NCI-H1092 (cell line): Measurements from ENCODE around the gene CRY1.

ENCODE experiments used
- DNase-seq: peaks from one replicate; lab custom pipeline; 2025; lab: John Stamatoyannopoulos, UW

CRY1 gene

DNA sequence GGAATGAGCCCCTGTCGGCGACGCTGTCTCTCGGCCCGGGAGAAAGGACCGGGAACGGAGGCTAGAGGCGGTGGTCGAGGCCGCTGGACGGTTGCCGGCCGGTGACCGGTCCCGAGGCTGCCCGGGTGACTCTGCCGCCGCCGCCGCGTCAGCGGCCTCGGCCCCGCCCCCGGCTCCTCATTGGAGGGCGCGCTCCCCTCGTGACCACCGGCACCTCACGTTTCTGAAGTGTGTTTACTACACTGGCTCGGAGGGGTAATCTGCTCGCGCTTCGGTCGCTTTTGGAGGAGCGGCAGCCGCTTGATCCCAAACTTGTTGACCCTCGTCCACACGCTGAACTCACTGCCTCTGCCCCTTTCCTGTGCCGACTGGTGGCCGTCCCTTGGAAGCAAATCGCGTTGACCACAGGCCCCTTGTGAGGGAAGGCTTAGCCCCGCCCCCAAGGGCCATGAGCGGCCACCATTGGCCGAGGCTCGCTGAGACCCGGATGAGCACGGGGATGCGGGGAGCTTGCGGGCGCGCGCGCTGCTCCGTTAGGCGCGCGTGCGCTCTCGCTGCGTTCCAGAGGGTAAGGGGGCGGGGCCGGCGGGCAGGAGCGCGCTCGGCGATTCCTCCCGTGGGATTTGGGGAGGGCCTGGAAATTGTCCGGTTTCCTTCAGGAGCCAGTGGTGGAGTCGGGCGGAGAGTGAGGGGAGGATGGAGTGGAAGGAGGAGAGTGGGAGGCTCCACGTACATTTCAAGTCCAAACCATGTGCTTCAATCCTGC is at the start of gene CRY1:
TSS of gene CRY1 (minus strand) at position 133 of the 766 bp plus-strand sequence. CDS start 588 bp downstream, outside the sequence.
- DNase-seq = peak; percentile 90

DNA sequence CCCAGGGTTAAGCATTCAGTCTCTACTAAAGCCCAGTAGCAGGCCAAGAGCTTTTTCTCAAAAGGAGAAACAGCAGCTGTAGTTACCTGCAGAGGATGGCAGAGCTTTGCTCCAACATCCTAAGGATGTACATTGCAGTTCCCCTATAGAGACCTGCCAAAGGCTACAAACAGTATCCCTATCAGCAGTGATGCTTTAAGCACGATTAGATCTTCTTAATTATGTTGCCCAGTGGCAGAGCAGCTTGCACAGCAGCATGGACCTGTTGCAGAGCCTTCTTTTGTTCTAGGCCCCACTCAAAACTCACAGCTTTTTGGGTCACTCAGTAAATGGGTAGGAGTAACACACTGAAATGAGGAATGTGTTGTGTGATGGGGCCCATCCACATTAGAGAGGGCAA is 46.4 kb upstream of the CRY1 start:
- DNase-seq = no peak

DNA sequence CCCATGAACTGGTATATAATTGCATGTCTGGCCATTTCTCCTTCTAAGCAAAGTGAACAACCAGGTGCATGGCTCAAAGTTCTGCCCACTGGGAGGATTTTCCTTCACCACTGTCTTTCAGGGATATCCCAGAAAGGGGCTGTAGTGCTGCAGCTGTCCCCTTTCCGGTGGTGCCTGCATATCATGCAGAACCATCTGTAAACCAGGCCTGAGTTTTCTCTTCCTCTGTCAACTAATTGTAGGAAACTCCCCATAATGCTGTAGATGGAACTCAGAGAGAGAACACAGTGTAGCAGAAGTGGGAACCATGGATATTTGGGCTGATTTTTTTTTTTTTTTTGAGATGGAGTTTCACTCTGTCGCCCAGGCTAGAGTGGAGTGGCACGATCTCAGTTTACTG is 45.6 kb upstream of the CRY1 start:
- no peak for DNase-seq

DNA sequence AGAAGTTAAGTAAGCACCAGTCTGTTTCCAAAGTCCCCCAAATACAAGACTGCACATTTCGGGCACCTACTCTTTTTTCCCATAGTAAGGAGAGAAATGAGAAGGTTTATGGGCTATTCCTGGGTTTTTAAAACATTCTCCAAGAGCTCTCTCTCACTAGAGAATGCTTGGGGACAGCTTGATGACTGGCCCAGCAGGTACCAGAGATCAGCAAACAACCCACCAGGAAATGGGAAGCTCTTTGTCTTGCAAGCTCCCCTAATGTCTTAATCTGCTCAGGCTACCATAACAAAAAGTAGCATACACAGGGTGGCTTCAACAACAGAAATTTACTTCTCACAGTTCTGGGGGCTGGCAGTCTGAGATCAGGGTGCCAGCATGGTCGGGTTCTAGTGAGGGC is 41.8 kb upstream of the CRY1 start:
- DNase-seq = no peak

DNA sequence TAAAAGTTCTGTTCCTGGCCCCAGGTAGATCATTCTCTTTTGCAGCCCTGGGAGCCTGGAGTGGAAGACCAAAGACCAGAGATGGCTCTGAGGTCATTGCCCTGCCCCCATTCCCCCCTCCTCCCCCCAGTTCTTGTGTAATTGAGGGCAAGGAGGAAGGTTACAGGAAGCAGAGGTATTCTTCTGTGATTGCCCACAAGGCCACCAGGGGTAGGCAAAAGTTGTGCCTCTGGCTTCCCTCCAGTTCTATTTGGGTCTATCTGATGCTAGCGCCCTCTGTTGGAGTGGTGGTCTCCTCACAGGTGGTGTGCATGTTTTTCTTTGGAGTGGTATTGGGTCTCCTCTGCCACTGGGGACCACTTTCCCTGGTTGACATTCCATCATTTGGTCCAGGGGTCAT is 41.2 kb upstream of the CRY1 start:
- no peak for DNase-seq

DNA sequence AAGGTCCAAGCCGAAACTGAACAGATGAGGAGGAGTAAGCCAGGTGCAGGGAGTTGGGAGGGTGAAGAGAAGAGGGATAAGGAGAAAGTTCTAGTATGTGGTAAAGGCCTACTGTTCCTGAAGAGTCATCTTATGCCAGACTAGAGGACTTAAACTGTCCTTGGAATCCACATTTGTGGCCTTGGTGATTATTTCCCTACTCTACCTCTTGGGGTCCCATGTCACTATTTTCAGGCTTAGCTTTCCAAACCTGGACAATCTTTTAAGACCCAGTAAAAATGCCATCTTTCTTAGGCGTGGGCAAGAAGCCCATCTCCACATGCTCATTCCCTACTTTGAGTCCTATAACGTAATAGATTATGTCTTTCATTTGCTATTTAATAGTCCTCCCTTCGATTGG is 40.1 kb upstream of the CRY1 start:
- no peak for DNase-seq

DNA sequence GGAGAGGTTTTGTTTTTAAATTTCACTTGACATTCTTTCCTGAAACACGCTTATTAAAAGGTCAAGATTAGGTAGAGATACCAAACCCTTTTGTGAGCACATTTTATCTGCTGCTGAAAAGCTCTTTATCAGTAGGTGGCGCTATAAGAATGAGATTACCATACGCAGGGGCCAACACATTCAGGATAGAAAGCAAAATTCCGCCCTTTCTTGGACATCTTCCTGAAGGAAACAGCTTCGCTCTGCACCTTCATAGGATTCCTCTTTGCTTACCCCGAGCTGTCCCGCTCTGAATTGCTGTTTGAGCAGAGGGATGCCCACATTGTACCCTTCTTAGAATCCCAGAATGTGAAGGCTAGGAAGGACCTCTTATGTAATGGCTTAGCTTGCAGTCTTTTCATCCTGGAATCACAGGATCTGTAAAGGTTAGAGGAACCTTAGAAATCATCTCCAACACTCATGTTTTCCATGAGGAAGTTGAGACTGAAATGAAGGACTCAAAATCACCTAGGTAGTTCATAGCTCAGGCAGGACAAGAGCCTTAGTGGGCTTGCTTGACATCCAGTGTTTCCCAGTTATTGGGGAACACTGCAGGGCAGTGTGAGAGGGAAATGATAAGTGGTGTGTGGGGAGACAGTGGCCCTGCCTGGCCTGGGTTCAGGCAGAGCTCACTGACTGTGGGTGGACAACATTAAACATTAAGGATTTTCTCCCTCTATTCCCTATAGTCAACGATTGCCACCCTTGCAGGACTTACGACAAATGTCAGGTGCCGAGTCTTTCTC is 38.7 kb upstream of the CRY1 start:
- peak; percentile 74 for DNase-seq

DNA sequence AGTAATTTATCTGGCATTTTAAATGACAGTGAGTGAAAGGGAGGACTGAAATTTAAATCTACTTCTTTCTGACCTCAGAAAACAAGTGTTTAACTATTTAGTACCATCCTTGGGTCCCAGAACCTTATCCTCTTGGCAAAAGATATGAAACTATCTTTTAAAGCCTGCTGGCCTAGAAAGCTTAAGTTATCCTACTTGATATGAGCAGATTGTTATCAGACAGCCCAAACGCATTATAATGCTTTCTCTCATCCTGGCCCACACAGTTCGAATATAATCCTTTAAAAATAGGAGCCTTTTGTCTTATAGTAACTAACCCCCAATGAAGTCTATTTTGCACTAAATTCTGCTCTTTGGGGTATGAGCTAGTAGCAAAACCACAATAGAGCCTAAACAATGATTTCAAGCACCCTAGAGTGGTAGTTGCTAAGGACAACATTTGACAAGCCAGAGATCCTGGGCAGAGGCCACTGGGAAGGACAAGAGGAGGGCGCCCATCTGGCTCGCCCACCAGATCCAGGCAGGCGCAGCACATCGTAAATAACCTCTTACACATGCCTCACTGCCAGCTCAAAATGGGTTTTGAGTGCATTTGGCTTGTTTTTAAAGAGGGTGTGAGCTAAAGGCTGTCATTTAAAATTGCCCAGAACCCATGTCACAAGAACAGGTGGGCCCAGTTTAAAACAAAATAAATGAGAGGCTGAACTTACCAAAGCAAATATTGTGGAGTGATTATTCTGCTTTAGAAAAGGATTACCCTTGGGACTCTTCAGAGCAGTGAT is 37.7 kb upstream of the CRY1 start:
- DNase-seq = peak; percentile 93

DNA sequence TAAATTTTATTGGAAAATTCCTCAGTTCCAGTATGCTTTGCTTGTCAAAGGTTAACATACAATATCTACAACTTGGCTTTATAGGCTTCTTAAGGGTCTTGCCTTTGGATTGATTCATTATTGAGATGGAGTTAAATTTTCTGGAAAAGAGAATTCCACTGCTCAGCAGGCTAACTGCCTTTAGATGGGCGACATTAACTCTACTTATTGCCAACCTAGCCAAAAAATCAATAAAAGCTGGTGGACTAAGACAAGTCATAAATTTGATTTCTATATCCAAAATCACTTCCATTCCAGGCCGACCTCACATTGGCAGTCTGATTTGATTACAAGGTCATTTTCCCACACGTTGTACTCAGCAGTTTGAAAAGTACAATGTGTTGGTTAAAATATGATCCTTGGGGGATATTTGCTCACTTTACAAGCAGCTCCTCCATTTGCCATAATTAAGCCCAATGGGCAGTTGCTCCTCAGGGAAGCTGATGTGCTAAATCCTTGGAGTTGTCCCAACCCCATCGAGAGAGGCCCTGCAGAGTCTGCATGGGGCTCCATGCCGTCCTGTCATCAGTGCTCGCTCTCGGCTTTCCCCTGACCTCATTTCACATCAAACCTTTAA is 36.1 kb upstream of the CRY1 start:
- peak; percentile 65 for DNase-seq

DNA sequence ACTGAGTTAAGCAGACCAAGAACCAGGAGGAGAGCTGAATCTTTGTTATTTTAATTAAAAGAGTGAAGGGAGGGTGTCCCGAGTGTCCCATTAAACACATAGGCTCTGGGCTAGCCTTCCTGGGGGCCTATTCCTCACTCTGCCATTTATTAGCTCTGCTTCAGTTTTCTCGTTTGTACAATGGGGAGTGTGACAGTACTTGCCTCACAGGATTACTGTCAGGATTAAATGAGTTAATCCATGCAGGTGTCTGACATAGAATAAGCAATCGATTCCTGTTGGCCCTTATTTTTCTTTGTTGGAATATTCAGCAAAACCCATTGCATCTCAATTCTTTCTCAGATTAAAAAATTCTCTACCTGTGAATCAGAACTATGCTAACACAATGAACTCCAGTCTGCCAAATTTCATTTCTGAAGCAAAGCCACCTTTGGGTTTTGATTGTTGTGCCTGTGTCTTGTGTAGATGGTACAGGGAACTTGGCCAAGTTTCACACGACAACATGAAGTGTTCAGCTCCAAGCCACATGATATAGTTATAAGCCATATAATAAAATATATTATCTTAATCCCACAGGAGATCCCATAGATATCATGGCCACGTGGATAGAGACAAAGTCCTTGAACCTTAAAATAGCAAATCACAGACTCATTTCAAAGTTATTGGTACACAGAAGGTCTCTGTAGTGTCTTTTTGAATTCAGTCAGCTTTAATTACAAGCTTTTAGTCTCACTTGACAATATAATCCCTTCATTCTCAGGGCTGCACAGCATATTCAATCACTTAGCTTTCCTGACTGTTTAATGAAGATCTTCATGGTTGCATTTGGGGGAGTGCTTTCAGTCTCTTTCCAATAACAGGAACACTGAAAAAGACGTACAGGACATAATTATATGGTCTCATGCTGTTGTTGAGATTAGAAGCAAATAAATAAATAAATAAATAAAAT is 34.4 kb upstream of the CRY1 start:
- no peak for DNase-seq

DNA sequence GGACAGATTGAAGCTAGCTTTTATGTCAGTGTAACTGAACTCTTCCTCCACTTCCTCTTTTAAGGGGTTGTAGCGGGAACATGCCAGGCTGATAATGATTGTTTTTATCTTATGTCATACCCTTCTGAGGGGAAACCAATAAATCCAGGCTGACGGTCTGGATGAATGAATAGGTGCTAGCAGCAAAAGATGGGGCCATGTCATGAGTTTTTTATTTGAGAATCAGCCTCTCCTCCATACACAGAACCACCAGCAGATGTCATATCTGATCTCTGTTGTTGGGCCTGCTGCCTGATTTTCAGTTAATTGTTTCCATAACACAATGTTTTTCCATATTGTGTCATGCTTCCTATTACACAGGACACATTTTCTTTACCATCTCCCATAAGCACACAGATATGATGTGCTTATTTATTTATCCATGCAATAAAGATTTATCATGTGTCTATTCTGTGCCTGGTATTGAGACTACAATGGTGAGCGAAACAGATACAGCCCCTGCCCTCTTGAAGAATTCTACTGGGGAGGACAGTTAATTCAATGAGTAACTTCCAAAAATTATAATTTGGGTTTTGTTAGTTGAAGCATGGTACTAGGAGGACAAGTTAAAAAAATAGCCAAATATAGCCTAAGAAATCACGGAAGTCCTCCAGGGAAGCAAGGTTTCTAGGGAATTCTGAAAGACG is 33.6 kb upstream of the CRY1 start:
- DNase-seq = no peak

DNA sequence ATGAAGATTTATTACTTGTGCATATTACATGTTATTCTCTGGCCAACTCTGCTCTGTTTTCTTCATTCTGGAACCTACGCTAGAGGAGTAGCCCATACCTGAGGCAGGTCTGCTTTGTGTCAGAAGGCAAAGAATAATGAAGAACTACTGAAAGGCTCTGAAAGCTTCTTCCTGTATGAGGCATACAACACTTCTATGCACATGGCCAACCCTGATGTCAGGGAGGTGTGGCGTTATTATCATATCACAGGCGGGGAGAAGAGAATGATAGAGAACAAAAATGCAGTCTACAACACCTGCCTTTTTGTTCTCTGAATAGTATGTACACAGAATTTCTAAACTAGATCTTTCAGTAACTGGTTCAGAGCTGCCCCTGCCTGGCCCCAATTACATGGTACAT is 32.5 kb upstream of the CRY1 start:
- DNase-seq = no peak

DNA sequence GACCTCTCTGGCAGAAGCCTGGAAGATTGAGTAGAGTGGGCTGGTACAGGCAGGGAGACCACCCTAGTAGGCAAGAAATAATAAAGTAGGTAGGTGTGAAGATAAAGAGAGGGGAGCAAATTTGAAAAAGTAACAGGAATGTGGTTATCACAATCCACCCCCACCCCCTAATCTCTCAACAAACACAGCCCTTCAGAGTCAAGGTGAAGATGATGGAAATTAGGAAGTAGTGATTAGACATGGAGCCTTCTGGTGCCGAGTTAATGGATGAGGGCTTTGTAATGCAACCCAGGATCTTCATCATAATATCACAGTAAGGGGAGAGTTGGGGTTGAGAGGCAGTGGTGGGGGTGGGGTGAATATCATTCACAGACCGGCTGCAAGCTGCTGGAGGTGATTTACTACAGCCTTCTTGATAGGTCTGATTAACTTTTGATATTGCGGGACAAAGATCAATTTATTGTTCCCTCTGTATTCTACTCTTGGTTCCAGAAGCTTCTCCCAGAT is 29.2 kb upstream of the CRY1 start:
- DNase-seq = no peak

DNA sequence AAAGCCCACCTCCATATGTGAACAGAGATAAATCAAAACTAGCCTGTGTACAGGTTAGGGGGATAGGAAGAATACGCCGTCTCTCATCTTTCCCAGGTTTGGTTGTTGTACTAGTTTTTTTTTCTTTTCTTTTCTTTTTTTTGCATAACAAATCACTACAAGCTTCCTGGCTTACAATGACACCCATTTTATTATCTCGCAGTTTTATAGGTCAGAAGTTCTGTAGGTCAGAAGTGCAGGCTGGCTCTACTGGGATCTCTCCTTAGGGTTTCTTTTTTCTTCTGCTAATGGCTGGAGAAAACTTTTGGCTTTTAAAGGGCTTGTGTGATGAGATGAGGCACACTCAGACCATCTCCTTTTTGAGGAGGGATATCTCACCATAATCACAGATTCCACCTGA is 25.7 kb upstream of the CRY1 start:
- DNase-seq = no peak

DNA sequence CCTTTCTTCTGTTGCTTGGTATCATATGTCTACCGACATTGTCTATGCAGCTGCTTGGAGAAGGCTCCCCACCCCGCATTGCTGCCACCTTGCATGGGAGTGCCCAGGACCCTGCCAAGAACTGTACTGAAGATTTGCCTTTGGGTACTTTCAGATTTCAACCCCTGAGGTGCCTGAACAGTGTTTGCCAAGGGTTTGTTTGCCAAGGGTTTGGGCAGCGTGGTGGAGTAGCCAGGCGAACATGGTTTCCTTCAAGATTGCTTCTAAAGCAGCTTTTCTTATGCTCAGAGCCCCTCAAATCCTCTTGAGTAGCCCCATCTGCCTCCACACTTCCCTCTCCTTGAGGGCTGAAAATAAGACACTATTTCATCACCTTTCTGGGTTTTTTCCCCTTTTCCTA is 25.3 kb upstream of the CRY1 start:
- DNase-seq = no peak

DNA sequence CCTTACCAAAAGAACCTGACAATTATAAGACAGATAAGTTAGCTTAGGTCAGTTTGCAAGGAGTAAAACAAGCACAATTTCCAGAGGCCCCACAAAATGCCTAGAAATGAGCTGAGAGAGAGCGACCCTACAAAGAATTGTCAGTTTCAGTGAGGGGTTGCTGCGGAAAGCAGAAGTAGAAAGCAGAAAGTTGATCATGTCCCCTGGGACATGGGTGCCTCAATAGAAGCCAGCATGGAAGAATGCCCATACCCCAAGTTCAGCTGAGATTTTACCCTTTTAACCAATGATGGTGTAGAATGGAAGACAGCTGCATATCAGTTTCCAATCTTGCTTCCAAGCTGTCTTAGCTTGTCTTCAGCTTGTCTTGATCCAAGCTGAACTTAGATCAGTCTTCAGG is 21.8 kb upstream of the CRY1 start:
- DNase-seq = no peak

DNA sequence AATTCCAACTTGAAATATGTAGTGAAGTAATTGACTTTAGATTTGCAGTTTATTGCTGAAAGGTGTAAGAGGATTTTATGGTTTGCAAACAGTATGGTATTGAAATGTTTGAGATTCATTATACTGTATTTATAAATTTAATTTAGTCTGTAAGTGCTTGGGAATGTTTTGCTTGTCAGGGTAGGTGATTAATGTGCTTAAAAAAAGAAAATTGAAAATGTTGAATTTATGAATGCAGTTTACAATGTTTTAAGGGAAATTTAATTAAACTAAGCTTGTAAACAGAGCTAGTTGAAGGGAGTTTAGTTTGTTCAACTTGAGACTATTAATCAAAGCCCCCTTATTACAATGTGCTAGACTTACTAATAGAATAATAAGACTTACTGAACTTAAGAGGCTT is 18.0 kb upstream of the CRY1 start:
- no peak for DNase-seq

DNA sequence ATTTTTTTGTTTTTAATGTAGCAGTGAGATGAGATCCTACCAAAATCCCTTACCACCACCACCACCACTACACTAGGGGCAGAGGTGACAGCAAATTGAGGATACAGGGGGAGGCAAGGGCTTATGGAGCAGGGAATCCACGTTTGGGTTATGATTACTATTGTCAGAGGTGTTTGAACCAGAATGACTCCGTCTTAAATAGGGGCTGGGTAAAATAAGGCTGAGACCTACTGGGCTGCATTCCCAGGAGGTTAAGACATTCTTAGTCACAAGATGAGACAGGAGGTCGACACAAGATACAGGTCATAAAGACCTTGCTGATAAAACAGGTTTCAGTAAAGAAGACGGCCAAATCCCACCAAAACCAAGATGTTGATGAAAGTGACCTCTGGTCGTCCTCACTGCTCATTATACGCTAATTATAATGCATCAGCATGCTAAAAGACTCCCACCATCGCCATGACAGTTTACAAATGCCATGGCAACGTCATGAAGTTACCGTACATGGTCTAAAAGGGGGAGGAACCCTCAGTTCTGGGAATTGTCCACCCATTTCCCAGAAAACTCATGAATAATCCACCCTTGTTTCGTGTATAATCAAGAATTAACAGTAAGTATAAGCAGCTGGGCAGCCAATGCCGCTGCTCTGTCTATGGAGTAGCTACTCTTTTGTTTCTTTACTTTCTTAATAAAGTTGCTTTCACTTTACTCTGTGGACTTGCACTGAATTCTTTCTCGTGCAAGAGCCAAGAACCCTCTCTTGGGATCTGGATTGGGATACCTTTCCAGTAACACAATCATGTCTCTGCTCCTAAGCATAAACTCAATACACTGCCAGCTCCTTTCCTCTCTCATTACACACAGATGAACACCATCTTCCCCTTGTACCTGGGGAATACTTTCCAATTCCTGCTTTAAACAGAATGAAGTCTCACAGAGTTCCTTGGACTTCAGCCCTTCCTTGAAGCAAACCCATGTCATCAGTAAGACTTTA is 16.7 kb upstream of the CRY1 start:
- no peak for DNase-seq

DNA sequence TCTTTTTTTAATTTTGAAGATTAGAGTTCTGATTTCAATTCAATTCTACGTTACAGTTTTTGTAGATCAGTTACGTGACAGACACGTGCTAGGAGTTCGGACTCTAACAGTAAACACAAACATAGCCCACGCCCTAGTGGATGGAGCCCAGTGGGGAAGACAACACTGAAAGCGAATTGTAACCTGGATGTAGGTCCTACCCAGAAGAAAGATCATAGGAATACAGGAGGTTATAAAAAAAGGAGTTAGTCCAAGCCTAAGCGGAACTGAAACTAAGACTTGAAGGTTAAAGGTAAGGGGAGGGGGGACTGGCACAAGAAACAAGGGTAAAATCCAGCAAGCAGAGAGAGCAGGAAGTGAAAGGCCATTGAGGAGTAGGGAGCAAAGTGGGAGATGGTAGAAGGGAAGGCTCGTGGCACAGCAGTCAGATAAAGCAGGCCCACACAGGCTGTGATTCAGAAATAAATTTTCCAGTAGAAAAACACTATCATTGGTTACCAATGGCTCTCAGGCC is 15.7 kb upstream of the CRY1 start:
- no peak for DNase-seq
